ENCODE data around the gene NANS.
"Not testable (repeated sequence)": the region's sequence is repeated elsewhere in the genome, so short reads cannot be mapped to it uniquely, and the experiment has no call there.

NANS gene

GRCh38 chr9:98101868-98102273, 45.3 kb downstream of the NANS start:
- no peak for DNase-seq (ENCODE audit: low read depth)

DNA sequence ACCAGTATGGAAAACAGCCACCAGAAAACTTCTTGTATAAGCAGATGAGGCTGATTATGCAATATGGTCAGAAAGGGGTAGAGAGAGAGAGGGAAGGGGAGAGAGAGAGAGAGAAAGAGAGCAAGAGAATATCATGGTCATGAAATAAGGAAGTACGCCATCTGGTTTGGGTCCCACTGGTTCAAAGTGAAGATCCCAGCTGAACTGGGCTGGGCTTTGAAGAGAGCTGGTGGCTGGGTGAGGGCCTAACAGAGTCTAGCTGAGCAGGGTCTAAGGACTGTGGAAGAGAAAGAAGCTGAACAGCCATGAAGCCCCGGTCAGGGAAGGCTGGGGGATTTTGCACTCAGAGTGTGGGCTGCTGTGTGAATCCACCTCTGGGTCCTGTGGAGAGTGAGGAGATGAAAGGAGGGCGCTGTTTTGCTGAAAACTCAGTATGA, 47.9 kb downstream of the NANS start:
- DNase-seq (ENCODE audit: low read depth): no peak

GRCh38 chr9:98105006-98105405, 48.5 kb downstream of the NANS start:
- DNase-seq (ENCODE audit: low read depth): no peak

DNA sequence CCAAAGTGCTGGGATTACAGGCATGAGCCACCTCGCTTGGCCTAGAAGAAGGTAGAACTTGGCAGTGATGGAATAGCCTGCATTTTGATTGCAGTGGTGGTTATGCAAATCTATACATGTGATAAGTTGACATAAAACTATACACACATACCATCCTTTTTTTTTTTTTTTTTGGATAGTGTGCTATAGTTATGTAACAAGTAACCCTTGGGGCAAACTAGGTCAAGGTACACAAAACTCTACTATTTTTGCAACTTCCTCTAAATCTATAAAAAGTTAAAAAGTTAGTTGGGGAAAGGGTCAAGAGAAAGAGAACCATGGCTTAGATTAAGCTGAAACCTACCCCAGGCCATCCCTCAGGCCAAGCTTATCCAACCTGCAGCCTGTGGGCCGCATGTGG, 51.4 kb downstream of the NANS start:
- DNase-seq (ENCODE audit: low read depth): no peak

DNA sequence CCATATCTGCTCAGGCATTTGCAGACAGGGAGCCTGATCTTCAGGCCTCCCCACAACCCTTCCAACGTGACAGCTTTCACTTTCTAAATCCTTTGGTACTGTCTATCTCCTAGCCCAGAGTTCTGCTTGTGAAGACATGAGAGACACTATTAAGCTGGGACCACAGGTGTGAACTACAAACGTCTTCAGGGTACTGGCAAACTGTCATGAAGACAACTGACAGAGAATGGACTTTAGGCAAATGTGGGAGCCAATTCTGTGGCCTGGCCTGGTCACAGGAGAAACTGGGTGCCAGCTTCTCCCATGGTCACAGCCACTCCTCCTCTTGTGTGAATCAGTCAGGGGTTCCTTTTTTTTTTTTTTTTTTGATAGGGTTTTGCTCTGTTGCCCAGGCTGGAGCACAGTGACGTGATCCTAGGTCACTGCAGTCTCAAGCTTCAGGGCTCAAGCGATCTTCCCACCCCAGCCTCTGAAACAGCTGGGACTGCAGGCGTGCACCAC, 52.0 kb downstream of the NANS start:
- no peak for DNase-seq (ENCODE audit: low read depth)

- no peak for DNase-seq (ENCODE audit: low read depth)
Observed at GRCh38 chr9:98109052-98109451, 52.5 kb downstream of the NANS start.

DNA sequence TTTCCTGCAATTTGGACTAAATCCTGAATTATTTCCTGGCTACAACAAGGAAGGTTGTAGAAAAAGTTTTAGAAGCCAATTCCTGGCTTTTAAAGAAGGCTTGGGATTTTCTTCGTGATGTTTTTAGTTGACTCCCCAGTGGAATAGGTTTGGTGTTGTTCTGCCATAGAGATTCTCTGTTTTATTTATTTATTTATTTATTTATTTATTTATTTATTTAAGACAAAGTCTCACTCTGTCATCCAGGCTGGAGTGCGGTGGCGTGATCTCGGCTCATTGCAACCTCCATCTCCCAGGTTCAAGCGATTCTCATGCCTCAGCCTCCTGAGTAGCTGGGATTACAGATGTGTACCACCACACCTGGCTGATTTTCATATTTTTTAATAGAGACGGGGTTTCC, 60.6 kb downstream of the NANS start:
- DNase-seq (ENCODE audit: low read depth): not testable (repeated sequence)

DNA sequence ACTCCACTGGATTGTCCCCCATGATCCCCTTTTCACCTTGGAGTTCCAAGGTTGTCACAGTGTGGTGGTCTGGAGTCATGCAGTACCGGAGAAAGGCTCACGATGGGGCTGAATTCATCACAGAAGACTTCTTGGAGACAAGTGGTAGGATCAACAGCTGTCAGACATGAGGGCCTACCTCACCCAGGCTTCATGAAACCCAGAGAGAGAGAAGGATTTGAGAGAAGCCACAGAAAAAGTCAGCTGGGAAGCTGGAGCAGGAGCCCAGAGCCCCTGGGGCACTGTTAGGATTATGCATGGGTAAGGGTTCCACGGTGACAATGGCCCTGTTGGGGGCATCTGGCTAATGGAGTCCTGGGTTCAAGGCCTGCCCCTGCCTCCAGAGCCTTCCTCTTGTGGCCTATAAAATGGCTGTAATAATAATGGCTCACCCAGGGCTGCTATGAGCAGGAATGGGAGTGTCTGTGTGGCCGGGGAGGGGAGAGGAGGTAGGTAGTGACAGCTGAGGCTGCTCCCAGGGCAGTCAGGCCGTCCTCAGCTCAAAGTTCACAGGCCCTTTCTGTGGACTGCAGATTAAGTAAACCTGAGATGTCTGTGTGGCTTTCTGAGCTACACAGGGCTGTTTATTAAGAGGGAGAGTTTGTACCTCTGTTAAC, 61.6 kb downstream of the NANS start:
- peak; percentile 48 for DNase-seq (ENCODE audit: low read depth)

DNA sequence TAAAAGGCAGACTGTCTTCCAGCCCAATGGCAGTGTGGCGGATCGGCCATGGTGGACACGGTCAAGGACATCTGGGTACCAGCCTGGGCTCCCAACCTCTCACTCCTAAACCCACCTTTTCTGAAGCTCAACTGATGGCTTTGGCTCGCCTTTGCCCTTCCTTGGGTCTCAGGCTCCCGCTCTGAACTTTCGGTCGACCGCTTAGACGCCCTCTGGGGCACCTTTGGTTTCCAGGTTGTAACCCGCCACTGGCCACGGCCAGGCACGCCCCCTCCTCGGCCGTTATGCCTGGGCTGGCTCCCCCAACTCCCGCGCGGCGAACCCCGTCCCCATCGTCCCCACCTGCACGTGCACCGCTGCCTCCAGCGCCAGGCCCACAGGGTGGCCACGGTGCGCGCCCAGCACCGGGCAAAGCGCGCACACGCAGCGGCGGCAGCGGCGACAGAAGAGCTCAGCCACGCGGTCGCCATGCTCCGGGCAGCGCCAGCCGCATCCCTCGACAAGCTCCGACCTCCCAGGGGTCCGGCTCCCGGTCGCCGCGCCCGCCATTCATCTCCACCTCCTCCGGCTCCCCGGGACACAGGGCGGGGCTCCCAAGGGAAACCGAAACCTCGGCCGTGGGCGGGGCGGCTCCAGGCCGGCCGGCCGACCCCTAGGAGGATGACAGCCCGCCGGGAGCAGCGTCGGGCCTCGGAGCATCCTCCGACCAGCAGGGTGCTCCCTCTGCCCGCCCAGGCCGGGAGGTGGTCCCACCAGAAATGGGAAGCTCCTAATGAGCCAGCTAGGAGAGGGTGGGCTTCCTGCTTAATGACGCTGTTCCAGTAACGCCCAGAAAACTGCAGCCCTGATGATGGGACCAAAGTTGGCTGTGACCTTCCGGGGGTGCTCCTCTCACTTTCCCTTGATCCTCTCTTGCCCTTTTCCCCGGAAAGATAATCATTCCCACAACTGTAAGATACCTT, 62.4 kb downstream of the NANS start, which contains the start of gene TRIM14:
TSS of gene TRIM14 (minus strand) at position 583 of the 962 bp plus-strand sequence. CDS start at position 549, 34 bp downstream.
- DNase-seq (ENCODE audit: low read depth): peak; percentile 80

GRCh38 chr9:98120476-98120875, 63.9 kb downstream of the NANS start:
- no peak for DNase-seq (ENCODE audit: low read depth)

GRCh38 chr9:98121058-98121457, 64.5 kb downstream of the NANS start:
- DNase-seq (ENCODE audit: low read depth): peak; percentile 12

DNA sequence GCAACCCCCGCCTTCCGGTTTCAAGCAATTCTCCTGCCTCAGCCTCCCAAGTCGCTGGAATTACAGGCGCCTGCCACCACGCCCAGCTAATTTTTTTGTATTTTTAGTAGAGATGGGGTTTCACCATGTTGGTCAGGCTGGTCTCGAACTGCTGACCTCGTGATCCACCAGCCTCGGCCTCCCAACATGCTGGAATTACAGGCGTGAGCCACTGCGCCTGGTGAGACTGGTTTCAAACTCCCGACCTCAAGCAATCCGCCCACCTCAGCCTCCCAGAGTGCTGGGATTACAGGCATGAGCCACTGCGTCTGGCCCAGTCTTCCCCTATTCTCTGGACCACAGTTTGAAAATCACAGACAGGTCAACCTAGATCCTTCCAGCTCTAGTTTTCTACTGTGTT, 67.6 kb downstream of the NANS start:
- not testable (repeated sequence) for DNase-seq (ENCODE audit: low read depth)

GRCh38 chr9:98124637-98125426, 68.3 kb downstream of the NANS start:
- no peak for DNase-seq (ENCODE audit: low read depth)

GRCh38 chr9:98127226-98127625, 70.7 kb downstream of the NANS start:
- DNase-seq (ENCODE audit: low read depth): no peak

DNA sequence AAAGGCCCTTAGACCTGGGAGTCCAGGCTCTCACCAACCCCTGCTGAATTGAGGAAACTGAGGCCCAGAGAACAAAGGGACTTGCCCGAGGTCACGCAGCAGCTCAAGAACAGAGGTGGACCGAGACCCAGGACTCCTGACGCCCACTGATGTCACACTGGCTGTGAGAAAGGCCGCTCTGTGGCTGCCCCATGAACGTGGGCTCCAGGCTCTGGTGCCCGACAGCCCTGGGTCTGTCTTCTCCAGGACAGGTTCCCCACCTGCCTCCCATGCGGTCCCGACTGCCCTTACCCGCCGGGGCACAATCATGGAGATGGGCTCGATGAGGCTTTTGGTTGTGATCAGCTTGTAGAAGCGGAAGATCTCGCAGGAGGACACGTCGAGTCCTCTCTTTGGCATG, 71.8 kb downstream of the NANS start:
- no peak for DNase-seq (ENCODE audit: low read depth)

GRCh38 chr9:98129451-98129881, 72.9 kb downstream of the NANS start:
- DNase-seq (ENCODE audit: low read depth): peak; percentile 11

- DNase-seq (ENCODE audit: low read depth): not testable (repeated sequence)
Observed at GRCh38 chr9:98130060-98130459, 73.5 kb downstream of the NANS start.

DNA sequence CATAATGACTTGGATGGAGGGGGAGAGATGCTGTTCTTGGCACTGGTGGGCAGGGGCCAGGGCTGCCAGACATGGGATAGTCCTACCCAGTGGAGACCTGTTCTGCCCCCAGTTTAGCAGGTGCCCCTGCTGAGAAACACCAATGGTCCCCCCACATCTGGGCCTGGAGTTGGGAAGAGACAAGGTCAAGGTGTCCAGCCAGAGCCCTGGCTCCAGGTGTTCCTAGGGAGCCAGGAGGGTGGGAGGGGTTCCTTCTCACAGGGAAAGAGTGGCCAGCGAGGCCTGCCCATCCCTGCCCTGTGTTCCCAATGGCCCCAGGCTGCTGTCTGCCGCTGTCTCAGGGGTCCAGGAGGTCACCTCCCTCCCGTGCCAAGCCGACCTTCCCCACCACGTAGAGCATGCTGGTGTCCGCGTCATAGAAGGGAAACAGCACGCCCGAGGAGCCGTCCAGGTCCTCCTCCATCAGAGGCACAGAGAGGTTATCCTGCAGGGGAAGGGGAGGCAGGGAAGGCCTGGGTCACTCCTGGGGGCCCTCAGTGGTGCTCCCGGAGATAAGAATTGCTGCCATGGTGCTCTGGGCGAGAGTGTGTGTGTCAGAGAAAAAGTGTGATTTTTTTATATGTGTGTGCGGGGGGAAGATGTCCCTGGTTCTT, 74.2 kb downstream of the NANS start:
- DNase-seq (ENCODE audit: low read depth): no peak

GRCh38 chr9:98132158-98132557, 75.6 kb downstream of the NANS start:
- DNase-seq (ENCODE audit: low read depth): no peak

All from EH (cell line).